Heart right ventricle (tissue), 16 donors: ENCODE results near the gene MAPRE3. TPM values are rescaled to one million over a fixed set of nuclear protein-coding genes. Genes with fewer than 3 reads are reported as not detected.

Experiments used
- ATAC-seq, 8 donors: fragments of 200-7000 bp; cut with Tn5 transposase; one replicate each; pipeline ENCODE4 v1.9.1; 2020; ENCODE audit warnings: mild to moderate bottlenecking in 8 of 8, moderate library complexity in 8 of 8, moderate number of reproducible peaks in 1 of 8
- DNase-seq, 2 donors: peaks; one replicate each; pipeline ENCODE4 v3.0.0-alpha.2; 2020
- H3K27ac ChIP-seq, 10 donors: fragments of 200-600 bp; sonication (generic) in 2 of 10; one replicate each; pipeline versions ENCODE4 v1.5.0 to v1.8.0; 2020 to 2022; ENCODE audit warnings: mild to moderate bottlenecking in 3 of 10
- H3K27me3 ChIP-seq, 7 donors: fragments of 200-600 bp; one replicate each; pipeline ENCODE4 v1.8.0; 2021 to 2022; ENCODE audit warnings: mild to moderate bottlenecking in 2 of 7
- H3K36me3 ChIP-seq, 9 donors: fragments of 200-600 bp; sonication (generic) in 1 of 9; one replicate each; pipeline versions ENCODE4 v1.5.0 to v1.8.0; 2020 to 2022; ENCODE audit warnings: mild to moderate bottlenecking in 2 of 9
- H3K4me1 ChIP-seq, 9 donors: fragments of 200-600 bp; sonication (generic) in 1 of 9; one replicate each; pipeline versions ENCODE4 v1.5.0 to v1.8.0; 2020 to 2022; ENCODE audit warnings: mild to moderate bottlenecking in 4 of 9
- H3K4me3 ChIP-seq, 10 donors: fragments of 200-600 bp; sonication (generic) in 2 of 10; one replicate each; pipeline versions ENCODE4 v1.5.0 to v1.8.0; 2020 to 2022; ENCODE audit warnings: mild to moderate bottlenecking in 7 of 10, moderate library complexity in 2 of 10
- H3K9me3 ChIP-seq, 11 donors: fragments of 200-600 bp in 10 of 11; sonication (generic) in 2 of 11; one replicate each; pipeline versions ENCODE4 v1.5.0 to v1.8.0; 2013 to 2022; ENCODE audit warnings: mild to moderate bottlenecking in 2 of 11, control low read depth in 1 of 11, moderate library complexity in 1 of 11
- CTCF ChIP-seq, 9 donors: fragments of 200-600 bp; sonication (generic) in 2 of 9; IDR thresholded peaks; one replicate each; pipeline versions ENCODE4 v1.5.0 to v1.8.0; 2021 to 2022; ENCODE audit warnings: antibody characterized with exemption in 9 of 9, mild to moderate bottlenecking in 5 of 9, moderate library complexity in 1 of 9
- WGBS, 2 donors: extraction: QIAGEN DNeasy Blood & Tissue Kit; methylation state at CpG; one replicate each; pipeline ENCODE4 v1.1.7; 2013; ENCODE audit warnings: inconsistent platforms in 1 of 2; 5-methylcytosine and 5-hydroxymethylcytosine counted together
- intact Hi-C, 10 donors: fragments of 100-400 bp; cut with DNase I; formaldehyde crosslinking; loops; one replicate each; pipeline versions ENCODE4 v1.11.1 to v1.14.2; 2022
- polyA plus RNA-seq, 2 donors: library from polyadenylated mRNA; stranded (reverse); fragments of 200-250 nt; gene quantifications; one replicate each; pipeline ENCODE4 v1.2.3, GENCODE V29; 2013
- total RNA-seq, 10 donors: library from RNA; stranded (reverse); fragmentation: NEBNext Ultra II Directional in 3 of 10; extraction: Animal tissue kit (Norgen Biotek cat#: 25700) in 3 of 10; gene quantifications; one replicate each; pipeline versions ENCODE4 v1.2.1 to v1.2.4, GENCODE V29; 2021 to 2023
- donor health status: Arrhythmogenic right ventricular cardiomyopathy.
- donor health status: ischemic (EF 13 %, LVEDD 7.1; RV severe dilation, severe dysfunction).
- donor health status: healthy with polysubstance abuse.
- donor health status: DM: no; HTN: yes; CAD: no.
- donor health status: DM: no; HTN: no; CAD: no.
- donor health status: ischemic (EF 25% LVEDD 6.9; RV normal size, moderate dysfunction).
- donor health status: ischemic (EF 25% LVEDD 5.7; RV mildly dilated, moderate dysfunction).
- donor health status: healthy.
- donor health status: DM: yes; HTN: yes; CAD: no.
- donor health status: Ischemic cardiomyopathy.
- donor health status: ischemic (EF 35%, LVEDD 5.7; RV mildly dilated, moderate dysfunction).
- donor health status: nonischemic (EF 11% LVEDD 7.7; RV severe dilation, severe dysfunction).
- donor health status: DM: yes; HTN: yes; CAD: no.
- donor health status: PGD.
- donor health status: ischemic (EF 29% LVEDD 5.4; RV normal size, mild dysfunction).
- donor health status: nonischemic (EF 23%, LVEDD 6.1; RV moderate dilation, normal function).

The MAPRE3 gene
- total and polyA plus RNA-seq, 12 donors, result 23.0 to 68.8 (median 47.2) TPM

- no peak for DNase-seq
- peaks cover 0 to 35% (median 10%) of the 10 kb centered on the region in 7 donors for H3K27me3 ChIP-seq
- no peaks in the 10 kb centered on the region for H3K9me3 ChIP-seq
- no peak for ATAC-seq
- no peak for TF ChIP-seq CTCF (IDR thresholded peaks at IDR 0.05)
- H3K4me1 ChIP-seq, result no peaks in the 10 kb centered on the region
- H3K36me3 ChIP-seq, result no peaks in the 10 kb centered on the region
- WGBS, 2 donors, result 71 to 79% methylated on average over 10 of the region's 10 CpGs
- intact Hi-C loops, result no loop called here
- no peak overlapping the region for H3K27ac ChIP-seq
- H3K4me3 ChIP-seq, result no peak overlapping the region
These were observed 31.9 kb upstream of the MAPRE3 start for GRCh38 chr2:26938399-26939118.

GRCh38 chr2:26940001-26940400 is 30.4 kb upstream of the MAPRE3 start:
- Histone ChIP-seq H3K27ac (no peak overlapping the region), H3K4me3 (no peak overlapping the region), H3K36me3 (no peaks in the 10 kb centered on the region), H3K27me3 (peaks cover 0 to 38% (median 23%) of the 10 kb centered on the region in 7 donors), H3K9me3 (no peaks in the 10 kb centered on the region), H3K4me1 (no peaks in the 10 kb centered on the region)
- DNase-seq (no peak), ATAC-seq (no peak)
- intact Hi-C loops, result loop anchor here in 2 of 10 donors (2.0 to 5.0 kb wide), 2 partner anchors 93 kb away; partner anchors contain the start of gene DPYSL5 (in 1 of the 2)
- 87 to 90% methylated on average over 9 of the region's 9 CpGs for WGBS, 2 donors
- TF ChIP-seq CTCF (IDR thresholded peaks at IDR 0.05), result no peak

GRCh38 chr2:26941486-26941885 is 29.0 kb upstream of the MAPRE3 start:
- intact Hi-C loops, result loop anchor here in 2 of 10 donors (2.0 to 5.0 kb wide), 2 partner anchors 94 to 95 kb away; partner anchors contain the start of gene DPYSL5 (in 1 of the 2)
- no peak for TF ChIP-seq CTCF (IDR thresholded peaks at IDR 0.05)
- WGBS, 2 donors, result 84 to 85% methylated on average over 3 of the region's 3 CpGs
- H3K4me1 ChIP-seq, result no peaks in the 10 kb centered on the region
- DNase-seq (no peak), ATAC-seq (no peak)
- no peaks in the 10 kb centered on the region for H3K36me3 ChIP-seq
- no peaks in the 10 kb centered on the region for H3K9me3 ChIP-seq
- no peak overlapping the region for H3K4me3 ChIP-seq
- no peak overlapping the region for H3K27ac ChIP-seq
- H3K27me3 ChIP-seq, result peaks cover 0 to 41% (median 30%) of the 10 kb centered on the region in 7 donors

- Histone ChIP-seq H3K9me3 (no peaks in the 10 kb centered on the region), H3K27ac (no peak overlapping the region), H3K4me3 (no peak overlapping the region), H3K4me1 (peaks cover 0 to 12% (median 9%) of the 10 kb centered on the region in 9 donors), H3K36me3 (no peaks in the 10 kb centered on the region), H3K27me3 (peaks cover 0 to 40% (median 30%) of the 10 kb centered on the region in 7 donors)
- DNase-seq (peak; percentile 39 to 64), ATAC-seq (peak in 4 of 8 donors; percentile 31 to 43 (median 40))
- intact Hi-C loops, result loop anchor here in 9 of 10 donors (1.0 to 5.0 kb wide), 3 partner anchors 95 to 96 kb away; partner anchors contain the start of gene DPYSL5 (in 1 of the 9)
- WGBS, 2 donors, result 22 to 23% methylated on average over 28 of the region's 28 CpGs
- peak; percentile 70 to 88 (median 83) for TF ChIP-seq CTCF (IDR thresholded peaks at IDR 0.05)
These were observed 27.7 kb upstream of the MAPRE3 start for GRCh38 chr2:26942543-26943295.
